NB4 (cell line): ENCODE measurements around the gene RNF19B.

Source experiments
- DNase-seq: peaks from one replicate; pipeline ENCODE4 v3.0.0; 2010; ENCODE audit warnings: low read depth
- H3K4me3 ChIP-seq: one replicate; pipeline ENCODE4 v1.5.1; 2011; ENCODE audit warnings: mild to moderate bottlenecking, low read depth, low read length, moderate library complexity
- MAX ChIP-seq: IDR thresholded peaks from 2 replicates; pipeline ENCODE4 v1.6.1; 2011; ENCODE audit warnings: low read depth, low read length
- MYC ChIP-seq: IDR thresholded peaks from 2 replicates; pipeline ENCODE4 v1.6.1; 2011; ENCODE audit warnings: low read depth, low read length
- POLR2A ChIP-seq: IDR thresholded peaks from 2 replicates; pipeline ENCODE4 v1.6.1; 2011; ENCODE audit warnings: mild to moderate bottlenecking; ENCODE audit not compliant: insufficient read length; ENCODE audit errors: extremely low read depth
- TF ChIP-seq, protein P1 (sequence below): IDR thresholded peaks from one replicate; pipeline ENCODE4 v1.5.1; 2012; ENCODE audit warnings: low read depth, low read length

The RNF19B gene

GRCh38 chr1:32966900-32967299 is 2.3 kb upstream of the RNF19B start:
- peak; percentile 64 for DNase-seq
- no peak overlapping the region for H3K4me3 ChIP-seq
- TF ChIP-seq POLR2A (no peak), MYC (no peak), MAX (no peak)
- TF ChIP-seq, protein P1, sequence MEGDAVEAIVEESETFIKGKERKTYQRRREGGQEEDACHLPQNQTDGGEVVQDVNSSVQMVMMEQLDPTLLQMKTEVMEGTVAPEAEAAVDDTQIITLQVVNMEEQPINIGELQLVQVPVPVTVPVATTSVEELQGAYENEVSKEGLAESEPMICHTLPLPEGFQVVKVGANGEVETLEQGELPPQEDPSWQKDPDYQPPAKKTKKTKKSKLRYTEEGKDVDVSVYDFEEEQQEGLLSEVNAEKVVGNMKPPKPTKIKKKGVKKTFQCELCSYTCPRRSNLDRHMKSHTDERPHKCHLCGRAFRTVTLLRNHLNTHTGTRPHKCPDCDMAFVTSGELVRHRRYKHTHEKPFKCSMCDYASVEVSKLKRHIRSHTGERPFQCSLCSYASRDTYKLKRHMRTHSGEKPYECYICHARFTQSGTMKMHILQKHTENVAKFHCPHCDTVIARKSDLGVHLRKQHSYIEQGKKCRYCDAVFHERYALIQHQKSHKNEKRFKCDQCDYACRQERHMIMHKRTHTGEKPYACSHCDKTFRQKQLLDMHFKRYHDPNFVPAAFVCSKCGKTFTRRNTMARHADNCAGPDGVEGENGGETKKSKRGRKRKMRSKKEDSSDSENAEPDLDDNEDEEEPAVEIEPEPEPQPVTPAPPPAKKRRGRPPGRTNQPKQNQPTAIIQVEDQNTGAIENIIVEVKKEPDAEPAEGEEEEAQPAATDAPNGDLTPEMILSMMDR, result no peak

- peak overlapping the region; percentile 54 for H3K4me3 ChIP-seq
- TF ChIP-seq, protein P1, result no peak
- TF ChIP-seq MYC (no peak), MAX (no peak), POLR2A (no peak)
- DNase-seq, result peak; percentile 48
These were observed 690 bp upstream of the RNF19B start for GRCh38 chr1:32965251-32965747.

DNA sequence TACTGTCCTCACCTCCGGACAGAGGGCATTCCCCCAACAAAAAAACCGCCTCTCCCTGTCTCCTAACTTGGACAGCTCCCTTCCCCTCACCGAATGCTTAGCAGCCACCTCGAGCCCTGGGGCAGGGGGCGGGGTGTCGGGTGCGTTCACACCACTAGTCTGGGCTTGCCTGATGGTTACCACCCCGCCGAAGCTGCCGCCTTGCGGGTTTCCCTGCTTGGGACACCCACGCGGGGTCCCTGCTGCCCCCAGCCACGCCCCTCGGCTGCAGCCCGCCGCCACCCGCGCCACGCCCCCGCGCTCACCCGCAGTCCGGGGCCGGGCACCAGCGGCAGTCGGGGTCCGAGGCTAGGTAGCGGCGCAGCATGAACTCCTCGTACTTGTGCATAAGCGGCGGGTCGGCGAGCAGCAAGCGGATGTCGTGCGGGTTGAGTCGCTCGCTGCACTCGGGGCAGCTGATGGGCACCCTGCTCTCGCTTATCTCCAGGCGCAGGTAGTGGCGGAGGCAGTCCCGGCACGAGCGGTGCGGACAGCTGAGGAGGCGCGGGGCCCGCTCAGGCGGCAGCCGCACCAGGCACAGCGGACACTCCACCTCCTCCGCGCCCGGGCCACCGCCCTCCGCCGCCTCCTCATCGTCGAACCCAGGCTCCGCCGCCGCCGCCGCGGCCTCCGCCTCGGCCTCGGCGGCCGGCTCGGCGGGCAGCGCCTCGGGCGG is 706 bp downstream of the RNF19B start:
- peak; percentile 76 for DNase-seq
- TF ChIP-seq POLR2A (no peak), MYC (peak; percentile 20; the same call in 1 of the 2 replicates)
- peak overlapping the region; percentile 66 for H3K4me3 ChIP-seq

DNA sequence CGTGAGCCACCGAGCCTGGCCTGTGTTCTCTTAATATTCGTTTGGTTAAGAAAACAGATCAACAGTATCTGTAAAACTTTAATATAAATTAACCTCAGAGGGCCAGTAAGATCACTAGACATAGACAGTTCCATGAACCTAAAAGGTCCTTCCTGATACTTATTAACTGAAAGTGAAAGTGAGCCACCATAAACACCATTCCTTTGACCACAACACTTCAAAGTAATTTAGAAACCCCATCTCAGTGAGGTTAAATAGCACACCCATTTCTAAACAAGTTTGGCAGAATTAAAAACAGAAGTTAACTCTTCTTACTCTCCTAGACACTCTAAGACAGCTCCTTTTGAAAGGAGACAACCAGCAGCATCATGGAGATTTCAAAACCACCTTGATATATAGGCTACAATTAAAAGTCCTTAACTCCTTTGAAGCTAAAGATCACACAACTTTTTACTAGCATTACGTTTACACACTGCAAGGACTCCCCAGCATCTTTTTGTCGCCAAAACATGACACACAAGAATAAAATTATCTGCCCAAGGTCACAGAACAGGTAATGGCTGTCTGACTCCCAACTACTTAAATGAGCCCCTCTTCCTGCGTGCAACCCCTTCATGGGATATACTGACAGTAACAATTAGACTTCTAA is 2.2 kb downstream of the RNF19B start:
- peak overlapping the region; percentile 67 for H3K4me3 ChIP-seq
- DNase-seq, result peak; percentile 64
- TF ChIP-seq POLR2A, result no peak
- TF ChIP-seq MYC, result no peak
- no peak for TF ChIP-seq MAX
- TF ChIP-seq, protein P1, result no peak

- no peak for TF ChIP-seq MAX
- peak overlapping the region; percentile 49 for H3K4me3 ChIP-seq
These were observed 3.7 kb downstream of the RNF19B start for GRCh38 chr1:32960819-32961355.

GRCh38 chr1:32960342-32960741 is 4.3 kb downstream of the RNF19B start:
- H3K4me3 ChIP-seq, result no peak overlapping the region
- TF ChIP-seq MYC (no peak), POLR2A (no peak), MAX (no peak)
- TF ChIP-seq, protein P1, result no peak
- no peak for DNase-seq

More at GRCh38 chr1:32960819-32961355, 3.7 kb downstream of the RNF19B start:
- peak; percentile 83 for DNase-seq
